ENCODE results near the gene HOXD13.

- TF ChIP-seq CTCF (IDR thresholded peaks at IDR 0.05 in 4 of 5, conservative IDR thresholded peaks at IDR 0.05 in 1 of 5) (no peak), POLR2A (IDR thresholded peaks at IDR 0.05) (no peak)
Observed at GRCh38 chr2:176074919-176075425, 17.5 kb upstream of the HOXD13 start.

Data from gastrocnemius medialis (tissue), 4 donors.